ENCODE measurements around the gene TMEM187. TPM values are rescaled to one million over a fixed set of nuclear protein-coding genes. Genes with fewer than 3 reads are reported as not detected.
A peak's percentile ranks its signal among the peaks of the same experiment; 100 is the strongest.

Gene TMEM187
- total RNA-seq, 2 experiments from 2014 or later, result 1.4 to 4.5 TPM

GRCh38 chrX:153959649-153960048 lies 12.9 kb upstream of the TMEM187 start:
- H3K27ac ChIP-seq (ENCODE audit: low read depth, low read length, poor library complexity, severe bottlenecking), result no peak overlapping the region
- ChIA-PET POLR2A (interaction anchor here (1.0 kb wide), 1 partner anchor 9 kb away, joined by 3 read pairs; no protein-coding TSS in a partner anchor), CTCF (ENCODE audit: unreplicated experiment) (no interaction called here)
- no peaks in the 10 kb centered on the region for H3K4me1 ChIP-seq (ENCODE audit: insufficient read depth, low read length, poor library complexity, severe bottlenecking)
- intact Hi-C loops (cut with micrococcal nuclease; ENCODE audit: unreplicated experiment), result no loop called here
- H2AFZ ChIP-seq (ENCODE audit: low read length), result no peak overlapping the region
- TF ChIP-seq EZH2phosphoT487 (IDR thresholded peaks at IDR 0.05; ENCODE audit: borderline replicate concordance, low read depth, low read length) (no peak), CTCF (conservative IDR thresholded peaks at IDR 0.05; ENCODE audit: low read length) (no peak)
- H3K4me2 ChIP-seq (ENCODE audit: low read length), result no peak overlapping the region
- H3K36me3 ChIP-seq (ENCODE audit: insufficient read depth, low read length), result peaks cover 99% of the 10 kb centered on the region
- H3K79me2 ChIP-seq (ENCODE audit: insufficient read depth, low read depth, low read length), result peaks cover 17% of the 10 kb centered on the region
- H3K9me2 ChIP-seq (ENCODE audit: insufficient read depth, low read length), result no peaks in the 10 kb centered on the region
- no peak overlapping the region for H3K4me3 ChIP-seq (ENCODE audit: low read depth, low read length, poor library complexity, severe bottlenecking)
- no peaks in the 10 kb centered on the region for H4K20me1 ChIP-seq (ENCODE audit: insufficient read depth, low read length)
- BruUV-seq (replicated peaks), result TSS peak; percentile 35
- DNase-seq (ENCODE audit: low spot score), result no peak
- no peaks in the 10 kb centered on the region for H3K9me3 ChIP-seq (ENCODE audit: low read length)

DNA sequence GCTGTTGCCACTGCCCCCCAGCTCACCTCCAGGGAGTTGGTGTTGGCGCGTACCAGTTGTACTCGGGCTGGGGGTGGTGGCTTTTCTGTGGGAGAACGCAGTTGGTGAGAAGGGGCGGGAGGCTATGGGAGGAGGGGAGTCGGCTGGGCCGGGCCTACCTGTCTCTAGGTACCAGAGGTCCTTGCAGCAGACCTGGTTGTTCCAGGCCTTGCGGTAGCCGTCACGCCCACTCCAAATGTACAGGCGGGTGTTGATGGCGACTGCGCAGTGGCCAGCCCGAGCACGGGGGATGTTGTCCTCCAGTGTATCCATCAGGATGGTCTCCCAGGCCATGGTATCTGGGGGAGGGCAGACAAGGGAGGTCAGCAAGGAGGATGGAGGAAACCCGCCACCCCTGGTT lies 12.5 kb upstream of the TMEM187 start:
- peaks cover 21% of the 10 kb centered on the region for H3K79me2 ChIP-seq (ENCODE audit: insufficient read depth, low read depth, low read length)
- intact Hi-C loops (cut with micrococcal nuclease; ENCODE audit: unreplicated experiment), result no loop called here
- CTCF ChIA-PET (ENCODE audit: unreplicated experiment), result no interaction called here

More for the DNA sequence above, 12.5 kb upstream of the TMEM187 start:
- peaks cover 100% of the 10 kb centered on the region for H3K36me3 ChIP-seq (ENCODE audit: insufficient read depth, low read length)
- no peak for TF ChIP-seq CTCF (conservative IDR thresholded peaks at IDR 0.05; ENCODE audit: low read length)
- no peak for TF ChIP-seq EZH2phosphoT487 (IDR thresholded peaks at IDR 0.05; ENCODE audit: borderline replicate concordance, low read depth, low read length)
- H3K4me3 ChIP-seq (ENCODE audit: low read depth, low read length, poor library complexity, severe bottlenecking), result no peak overlapping the region
- no peaks in the 10 kb centered on the region for H4K20me1 ChIP-seq (ENCODE audit: insufficient read depth, low read length)
- DNase-seq (ENCODE audit: low spot score), result no peak
- BruUV-seq (replicated peaks), result no TSS peak
- POLR2A ChIA-PET, result interaction anchor here (1.0 kb wide), 1 partner anchor 8 kb away, joined by 3 read pairs; no protein-coding TSS in a partner anchor
- no peaks in the 10 kb centered on the region for H3K4me1 ChIP-seq (ENCODE audit: insufficient read depth, low read length, poor library complexity, severe bottlenecking)
- H3K9me3 ChIP-seq (ENCODE audit: low read length), result no peaks in the 10 kb centered on the region
- H3K27ac ChIP-seq (ENCODE audit: low read depth, low read length, poor library complexity, severe bottlenecking), result no peak overlapping the region
- no peak overlapping the region for H2AFZ ChIP-seq (ENCODE audit: low read length)
- no peaks in the 10 kb centered on the region for H3K9me2 ChIP-seq (ENCODE audit: insufficient read depth, low read length)
- no peak overlapping the region for H3K4me2 ChIP-seq (ENCODE audit: low read length)
